Measurements from ENCODE around the gene ZNF684. TPM values are rescaled to one million over a fixed set of nuclear protein-coding genes. Genes with fewer than 3 reads are reported as not detected.

Gene ZNF684
- total RNA-seq, result 2.7 and 3.0 TPM in 2 replicates

DNA sequence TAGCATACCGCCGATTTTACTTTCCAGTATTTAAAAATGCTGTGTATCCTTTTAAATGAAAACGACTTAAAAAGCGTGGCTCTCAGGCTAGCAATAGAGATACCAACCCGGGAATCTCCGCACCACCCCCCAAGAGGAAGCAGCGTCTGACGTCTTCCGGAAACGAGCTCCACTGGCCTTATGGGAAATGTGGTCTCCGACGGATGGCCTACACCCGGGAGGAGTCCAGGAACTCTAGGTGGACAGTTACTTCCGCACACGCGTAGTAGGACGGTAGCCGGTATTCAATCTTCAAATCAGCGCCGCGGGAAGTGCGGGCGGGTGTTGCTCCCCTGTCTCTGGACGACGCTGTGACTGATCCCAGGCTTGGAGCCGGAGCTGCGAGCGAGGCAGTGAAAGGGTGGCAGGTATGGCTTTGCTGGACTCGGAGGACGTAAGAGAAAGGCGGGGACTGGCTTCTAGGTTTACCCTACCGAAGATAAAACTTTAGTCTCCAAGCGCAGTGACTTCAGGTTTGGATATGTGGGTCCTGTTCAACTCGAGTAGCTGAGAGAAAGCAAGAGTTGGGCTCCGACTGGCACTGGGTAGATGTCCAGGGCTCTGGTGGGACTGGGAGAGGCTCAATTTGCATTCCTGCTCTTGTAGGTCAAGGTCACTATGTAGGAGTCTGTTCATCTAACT is at the start of gene ZNF684:
ZNF684 (plus strand) TSS at position 257 of the 681 bp plus-strand sequence. CDS start 1,530 bp downstream, outside the sequence.

DNA sequence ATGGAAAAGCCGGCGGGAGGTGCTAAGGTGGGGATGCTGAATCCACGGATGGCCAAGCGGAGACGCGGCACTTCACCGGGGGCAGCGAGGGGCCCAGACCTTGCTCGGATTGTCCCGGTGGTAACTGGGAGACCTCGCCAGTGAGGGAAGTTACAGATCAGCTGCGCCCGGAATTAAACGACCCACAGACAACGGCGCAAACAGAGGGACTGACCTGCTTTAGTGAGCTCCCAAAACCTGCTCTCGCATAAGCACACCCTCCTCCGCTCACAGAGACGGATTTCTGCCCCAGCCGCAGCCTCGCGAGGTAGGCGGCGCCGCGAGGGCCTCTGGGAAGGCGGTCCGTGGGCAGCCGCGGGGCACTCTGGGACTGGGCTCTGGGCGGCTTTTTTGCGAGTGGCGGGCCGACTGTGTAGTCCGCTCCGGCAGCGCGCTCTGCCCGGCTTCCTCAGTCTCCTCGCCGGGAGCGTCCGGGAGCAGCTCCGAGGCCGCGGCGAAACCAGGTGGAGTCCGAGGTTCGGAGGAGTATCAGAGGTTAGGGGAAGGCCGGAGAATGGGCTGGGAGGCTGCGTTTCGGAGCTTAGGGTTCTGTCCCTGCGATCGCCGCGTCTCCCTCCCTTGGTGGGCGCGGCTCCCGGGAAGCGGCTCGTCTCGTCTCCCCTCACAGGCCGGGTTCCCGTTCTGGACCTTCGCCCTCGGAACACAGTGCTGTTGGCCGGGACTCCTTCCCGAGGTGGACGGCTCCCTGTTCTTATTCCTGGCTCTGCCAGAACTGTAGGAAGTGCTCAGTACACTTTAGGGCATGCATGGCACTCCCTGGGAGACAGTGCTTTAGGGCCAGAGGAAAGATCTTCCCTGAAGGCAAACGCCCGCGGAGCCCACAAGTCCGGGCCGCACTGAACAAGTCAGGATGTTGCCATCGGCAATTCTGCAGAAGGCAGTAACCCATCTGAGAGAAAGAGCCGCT is 22.8 kb upstream of the ZNF684 start, which contains the start of gene EXO5:
EXO5 (plus strand) TSS at position 393 of the 967 bp plus-strand sequence. CDS start 5,778 bp downstream, outside the sequence.

Other genes starting within 250 kb of the ZNF684 start
- gene COL9A2, start 214.4 kb upstream of the ZNF684 start, total RNA-seq, result 1.4 and 1.5 TPM in 2 replicates
- 17.3 and 24.0 TPM in 2 replicates for gene SMAP2, start 157.9 kb upstream of the ZNF684 start, total RNA-seq
- gene ZFP69B, start 81.2 kb upstream of the ZNF684 start, total RNA-seq, result 1.8 and 3.7 TPM in 2 replicates
- gene ZFP69, start 54.3 kb upstream of the ZNF684 start, total RNA-seq, result 2.1 and 3.1 TPM in 2 replicates
- gene EXO5, start 22.9 kb upstream of the ZNF684 start, total RNA-seq, result 3.5 and 6.1 TPM in 2 replicates
- gene RIMS3, start 134.0 kb downstream of the ZNF684 start, total RNA-seq, result 0.86 and 1.8 TPM in 2 replicates
- 22.3 and 22.5 TPM in 2 replicates for gene NFYC, start 160.1 kb downstream of the ZNF684 start, total RNA-seq